LoVo (cell line): ENCODE measurements around the gene LLGL1.

Source experiments
- DNase-seq: peaks from one replicate; pipeline ENCODE4 v3.0.0-alpha.2; 2016; ENCODE audit warnings: low spot score

The LLGL1 gene

DNA sequence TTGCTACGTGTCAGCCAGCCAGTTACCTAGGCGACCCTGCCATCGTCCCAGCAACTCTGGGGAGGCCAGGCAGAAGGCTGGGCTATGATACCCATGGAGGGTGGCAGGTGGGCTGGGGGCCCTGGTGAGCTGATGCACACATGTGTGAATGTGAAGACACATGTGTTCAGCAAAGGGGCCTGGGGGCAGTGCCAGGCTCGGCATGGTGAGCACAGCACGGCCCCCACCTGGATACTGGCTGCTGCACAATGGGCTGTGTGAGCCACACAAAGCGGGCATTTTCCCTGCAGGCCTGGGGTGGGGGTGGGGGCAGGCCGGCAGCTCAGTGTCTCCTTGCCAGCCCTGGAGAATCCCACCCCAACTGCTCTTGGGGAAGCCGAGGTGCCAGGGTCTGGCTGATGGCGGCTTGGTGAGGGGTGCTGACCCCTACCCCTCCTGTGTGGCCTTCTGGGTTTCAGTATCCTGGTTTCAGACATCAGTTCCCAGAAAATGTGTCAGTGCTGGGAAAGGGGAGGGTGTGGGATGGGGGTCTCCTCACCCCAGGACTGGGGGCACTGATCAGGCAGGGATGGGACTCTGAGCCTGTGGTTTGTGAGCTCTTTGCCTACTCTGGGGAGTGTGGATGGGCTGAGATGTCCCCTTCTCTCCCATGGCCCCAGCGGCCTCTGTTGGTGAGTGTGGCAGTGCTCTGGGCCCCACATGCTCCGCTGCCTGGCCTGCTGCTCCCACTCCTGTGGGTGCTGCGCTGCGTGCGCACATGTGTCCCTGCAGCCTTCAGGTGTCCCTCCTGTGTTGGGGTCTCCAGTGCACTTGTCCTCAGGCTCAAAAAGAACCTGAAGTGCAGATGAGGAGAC is 5.1 kb downstream of the LLGL1 start:
- DNase-seq, result no peak

DNA sequence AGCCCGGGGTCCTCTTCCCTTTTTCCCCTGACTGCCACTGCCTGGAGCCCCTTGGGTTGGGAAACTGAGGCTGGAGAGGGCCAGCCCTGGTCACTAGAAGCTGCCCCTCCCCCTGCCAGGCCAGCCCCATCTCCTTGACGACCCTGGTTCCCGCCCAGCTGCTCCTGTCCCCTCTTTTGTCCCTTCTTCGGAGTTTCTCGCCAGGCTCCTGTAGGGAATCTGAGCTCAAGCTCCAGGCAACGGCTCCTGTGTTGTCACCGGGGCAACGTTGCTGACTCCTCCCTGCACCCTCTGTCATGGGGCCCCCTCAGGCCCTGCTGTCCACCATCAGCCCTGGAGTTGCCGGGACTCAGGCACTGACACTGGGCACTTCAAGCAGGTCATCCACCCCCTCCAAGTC is 5.7 kb downstream of the LLGL1 start:
- DNase-seq, result no peak

DNA sequence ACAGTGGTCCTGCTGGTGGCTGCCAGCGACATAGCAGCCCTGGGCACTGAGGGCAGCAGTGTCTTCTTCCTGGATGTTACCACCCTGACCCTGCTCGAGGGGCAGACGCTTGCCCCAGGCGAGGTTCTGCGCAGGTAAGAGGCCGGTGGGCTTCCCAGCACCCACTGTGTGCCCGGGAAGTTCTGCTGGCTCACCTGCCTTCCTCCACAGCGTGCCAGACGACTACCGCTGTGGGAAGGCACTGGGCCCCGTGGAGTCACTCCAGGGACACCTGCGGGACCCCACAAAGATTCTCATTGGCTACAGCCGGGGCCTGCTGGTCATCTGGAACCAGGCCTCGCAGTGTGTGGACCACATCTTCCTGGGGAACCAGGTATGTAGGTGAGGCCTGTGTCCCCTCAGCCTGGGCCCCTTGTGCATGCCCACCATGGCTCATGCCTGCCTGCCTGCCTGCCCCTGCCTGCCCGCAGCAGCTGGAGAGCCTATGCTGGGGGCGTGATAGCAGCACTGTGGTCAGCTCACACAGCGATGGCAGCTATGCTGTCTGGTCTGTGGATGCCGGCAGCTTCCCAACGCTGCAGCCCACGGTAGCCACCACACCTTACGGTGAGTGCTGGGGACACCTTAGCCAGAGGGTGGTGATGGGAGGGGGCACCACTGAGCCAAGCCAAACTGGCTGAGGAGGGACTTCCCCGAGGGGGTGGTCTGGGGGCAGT is 8.5 kb downstream of the LLGL1 start:
- DNase-seq, result no peak

DNA sequence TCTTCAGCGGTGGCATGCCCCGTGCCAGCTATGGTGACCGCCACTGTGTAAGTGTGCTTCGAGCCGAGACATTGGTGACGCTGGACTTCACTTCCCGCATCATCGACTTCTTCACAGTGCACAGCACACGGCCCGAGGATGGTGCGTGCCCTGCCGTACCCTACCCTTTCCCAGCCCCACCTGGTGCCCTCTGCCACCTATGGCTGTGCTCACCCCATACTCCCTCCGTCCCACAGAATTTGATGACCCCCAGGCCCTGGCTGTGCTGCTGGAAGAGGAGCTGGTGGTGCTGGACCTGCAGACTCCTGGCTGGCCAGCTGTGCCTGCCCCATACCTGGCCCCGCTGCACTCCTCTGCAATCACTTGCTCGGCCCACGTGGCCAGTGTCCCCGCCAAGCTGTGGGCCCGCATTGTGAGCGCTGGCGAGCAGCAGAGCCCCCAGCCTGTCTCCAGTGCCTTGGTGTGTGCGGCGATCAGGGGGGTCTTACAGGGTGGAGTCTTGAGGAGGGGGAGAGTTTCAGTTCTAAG is 9.5 kb downstream of the LLGL1 start:
- no peak for DNase-seq

DNA sequence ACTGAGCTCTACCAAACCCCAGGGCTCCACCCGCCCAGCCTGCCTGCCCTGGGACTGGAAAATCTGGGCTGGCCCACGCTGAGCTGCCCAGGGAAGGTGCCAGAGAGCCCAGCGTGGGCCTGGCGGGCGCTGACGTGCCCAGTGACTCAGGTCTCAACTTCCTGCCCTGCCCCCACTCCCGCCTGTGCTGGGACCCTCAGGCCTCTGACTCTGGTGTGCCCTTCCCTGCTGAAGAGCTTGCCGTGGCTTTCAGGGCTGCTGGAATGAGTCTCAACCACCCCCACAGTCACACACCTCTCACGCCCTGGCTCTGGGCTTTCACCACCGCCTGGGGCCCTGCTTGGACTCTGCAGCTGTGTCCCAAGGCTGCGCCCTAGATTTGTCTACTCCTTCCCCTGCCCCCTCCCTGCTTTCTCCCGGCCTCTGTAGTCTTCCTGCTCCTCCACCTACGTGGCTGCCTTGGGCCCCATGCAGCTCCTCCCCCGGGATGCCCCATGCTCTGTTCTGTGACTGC is 10.4 kb downstream of the LLGL1 start:
- DNase-seq, result no peak

DNA sequence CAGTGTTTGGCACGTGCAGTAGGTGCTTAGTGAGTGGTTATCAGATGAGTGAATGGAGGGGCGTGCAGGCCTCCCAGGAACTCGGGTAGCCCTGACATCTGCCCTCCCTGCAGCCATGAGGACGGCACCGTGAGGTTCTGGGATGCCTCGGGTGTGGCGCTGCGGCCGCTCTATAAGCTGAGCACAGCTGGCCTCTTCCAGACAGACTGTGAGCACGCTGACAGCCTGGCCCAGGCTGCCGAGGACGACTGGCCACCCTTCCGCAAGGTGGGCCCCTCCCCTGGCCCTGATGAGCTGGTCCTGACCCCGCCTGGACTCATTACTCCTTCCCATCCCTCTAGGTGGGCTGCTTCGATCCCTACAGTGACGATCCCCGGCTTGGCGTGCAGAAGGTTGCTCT is 11.1 kb downstream of the LLGL1 start:
- DNase-seq, result no peak

DNA sequence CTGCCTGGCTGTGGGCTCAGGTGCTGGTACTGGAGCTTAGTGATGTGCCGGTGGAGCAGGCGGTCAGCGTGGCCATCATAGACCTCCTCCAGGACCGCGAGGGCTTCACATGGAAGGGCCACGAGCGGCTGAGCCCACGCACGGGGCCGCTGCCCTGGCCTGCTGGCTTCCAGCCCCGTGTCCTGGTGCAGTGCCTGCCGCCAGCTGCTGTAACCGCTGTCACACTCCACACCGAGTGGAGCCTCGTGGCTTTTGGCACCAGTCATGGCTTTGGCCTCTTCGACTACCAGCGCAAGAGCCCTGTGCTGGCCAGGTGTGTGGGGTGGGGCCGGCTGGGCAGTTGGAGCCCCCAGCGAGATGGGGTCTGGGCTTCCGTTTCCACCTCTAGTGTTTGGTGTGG is 12.0 kb downstream of the LLGL1 start:
- no peak for DNase-seq

DNA sequence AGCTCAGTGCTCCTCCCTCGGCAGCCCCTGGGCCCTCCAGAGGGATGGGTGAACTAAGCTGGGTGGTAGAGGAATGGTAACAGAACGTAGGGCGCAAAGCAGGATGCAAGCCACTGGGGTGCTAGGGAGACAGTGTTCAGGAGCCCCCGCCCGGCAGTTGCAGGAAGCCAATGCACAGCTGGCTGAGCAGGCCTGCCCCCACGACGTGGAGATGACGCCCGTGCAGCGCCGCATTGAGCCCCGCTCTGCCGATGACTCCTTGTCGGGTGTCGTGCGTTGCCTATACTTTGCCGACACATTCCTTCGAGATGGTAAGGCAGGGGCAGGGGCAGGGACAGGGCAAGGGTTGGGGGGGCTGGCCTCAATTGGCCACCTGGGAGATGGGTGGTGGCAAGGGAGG is 12.9 kb downstream of the LLGL1 start:
- DNase-seq, result no peak

DNA sequence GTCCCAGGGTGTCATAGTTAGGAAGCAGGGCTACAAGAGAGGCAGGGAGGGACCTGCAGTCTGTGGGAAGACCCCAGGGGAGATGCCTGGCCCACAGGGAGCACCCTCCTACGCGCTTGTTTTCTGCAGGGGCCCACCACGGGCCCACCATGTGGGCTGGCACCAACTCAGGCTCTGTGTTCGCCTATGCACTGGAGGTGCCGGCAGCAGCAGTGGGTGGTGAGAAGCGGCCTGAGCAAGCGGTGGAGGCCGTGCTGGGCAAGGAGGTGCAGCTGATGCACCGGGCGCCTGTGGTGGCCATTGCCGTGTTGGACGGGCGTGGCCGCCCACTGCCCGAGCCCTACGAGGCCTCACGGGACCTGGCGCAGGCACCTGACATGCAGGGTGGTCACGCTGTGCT is 15.0 kb downstream of the LLGL1 start:
- DNase-seq, result no peak

DNA sequence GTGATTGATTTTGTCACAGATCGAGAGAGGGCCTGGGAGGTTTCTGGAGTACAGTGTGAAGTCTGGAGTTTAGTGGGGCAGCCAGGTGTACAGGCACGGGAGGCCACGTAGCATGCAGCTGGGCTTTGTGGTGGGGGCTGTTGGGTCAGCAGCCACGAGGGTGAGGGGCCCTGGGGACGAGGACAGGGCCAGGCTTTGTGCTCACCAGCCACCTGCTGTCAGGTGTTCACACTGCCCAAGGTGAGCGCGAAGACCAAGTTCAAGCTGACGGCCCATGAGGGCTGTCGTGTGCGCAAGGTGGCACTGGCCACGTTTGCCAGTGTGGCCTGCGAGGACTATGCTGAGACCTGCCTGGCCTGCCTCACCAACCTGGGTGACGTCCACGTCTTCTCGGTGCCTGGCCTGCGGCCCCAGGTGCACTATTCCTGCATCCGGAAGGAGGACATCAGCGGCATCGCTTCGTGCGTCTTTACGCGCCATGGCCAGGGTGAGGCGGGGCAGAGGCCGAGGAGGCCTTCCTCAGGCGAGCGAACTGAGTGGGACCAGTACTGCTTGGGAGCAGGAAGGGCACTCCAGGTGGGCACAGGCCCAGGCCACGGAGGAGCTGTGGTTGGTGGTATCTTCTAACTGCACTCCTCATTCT is 15.9 kb downstream of the LLGL1 start:
- DNase-seq, result no peak

DNA sequence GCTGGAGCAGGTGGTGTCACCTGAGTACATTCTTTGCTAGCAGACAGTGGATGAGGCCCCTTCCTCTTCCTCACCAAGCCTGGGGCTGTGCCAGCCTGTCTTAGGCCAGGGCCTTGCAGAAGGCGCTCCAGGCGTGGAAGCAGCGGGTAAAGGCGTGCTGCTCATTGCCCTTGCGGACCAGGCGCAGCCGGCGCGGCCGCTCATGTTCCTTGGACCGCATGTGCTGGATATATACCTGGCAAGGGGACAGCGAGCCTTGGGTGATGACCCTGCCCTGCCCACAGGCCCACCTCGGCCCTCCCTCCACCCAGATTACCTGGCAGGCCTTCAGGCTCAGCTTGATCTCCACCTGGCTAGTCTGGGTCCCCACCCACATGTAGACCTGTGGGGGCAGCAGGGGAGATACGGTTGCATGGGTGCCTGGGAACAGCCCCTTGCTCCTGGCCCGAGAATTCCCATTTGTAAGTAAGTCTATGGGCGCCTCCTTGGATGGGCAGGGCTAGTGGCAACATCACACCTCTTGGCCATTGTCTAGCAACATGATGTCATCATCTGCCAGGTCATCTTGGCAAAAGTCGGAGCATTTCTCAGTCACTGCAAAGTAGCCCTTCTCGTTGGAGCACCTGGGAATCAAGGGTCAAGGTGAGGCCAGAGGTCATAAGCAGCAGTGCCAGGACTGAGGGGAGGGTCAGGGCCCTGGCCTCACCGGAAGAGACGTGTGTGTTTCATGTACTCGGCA is 19.8 kb downstream of the LLGL1 start:
- no peak for DNase-seq

DNA sequence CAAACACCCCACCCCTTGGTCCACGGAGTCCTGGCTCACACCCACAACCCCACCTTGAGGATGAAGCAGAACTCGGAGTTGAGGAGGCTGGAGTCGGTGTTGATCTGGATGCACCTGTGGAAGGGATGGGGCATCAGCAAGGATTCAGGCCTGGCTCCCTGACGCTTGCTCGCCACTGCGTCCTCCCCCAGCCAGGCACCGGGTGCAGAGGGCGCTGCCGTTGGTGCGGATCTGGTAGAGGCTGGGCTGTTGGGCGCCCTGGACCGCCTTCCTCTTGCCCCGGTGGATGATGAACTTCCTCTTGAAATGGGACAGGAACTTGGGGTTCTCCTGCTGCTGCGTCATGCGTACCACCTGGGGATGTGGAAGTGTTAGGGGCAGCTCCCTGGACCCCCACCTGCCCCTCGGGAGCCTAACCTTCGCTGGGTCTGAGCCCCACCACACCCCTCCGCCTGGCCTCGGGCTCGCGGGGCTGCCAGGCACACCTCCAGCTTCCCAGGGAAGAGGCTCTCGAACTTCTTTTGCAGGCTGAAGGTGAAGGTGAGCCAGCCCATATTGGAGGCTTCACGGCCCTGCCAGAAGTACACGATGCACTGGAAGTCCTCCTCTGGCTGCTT is 20.8 kb downstream of the LLGL1 start:
- no peak for DNase-seq

DNA sequence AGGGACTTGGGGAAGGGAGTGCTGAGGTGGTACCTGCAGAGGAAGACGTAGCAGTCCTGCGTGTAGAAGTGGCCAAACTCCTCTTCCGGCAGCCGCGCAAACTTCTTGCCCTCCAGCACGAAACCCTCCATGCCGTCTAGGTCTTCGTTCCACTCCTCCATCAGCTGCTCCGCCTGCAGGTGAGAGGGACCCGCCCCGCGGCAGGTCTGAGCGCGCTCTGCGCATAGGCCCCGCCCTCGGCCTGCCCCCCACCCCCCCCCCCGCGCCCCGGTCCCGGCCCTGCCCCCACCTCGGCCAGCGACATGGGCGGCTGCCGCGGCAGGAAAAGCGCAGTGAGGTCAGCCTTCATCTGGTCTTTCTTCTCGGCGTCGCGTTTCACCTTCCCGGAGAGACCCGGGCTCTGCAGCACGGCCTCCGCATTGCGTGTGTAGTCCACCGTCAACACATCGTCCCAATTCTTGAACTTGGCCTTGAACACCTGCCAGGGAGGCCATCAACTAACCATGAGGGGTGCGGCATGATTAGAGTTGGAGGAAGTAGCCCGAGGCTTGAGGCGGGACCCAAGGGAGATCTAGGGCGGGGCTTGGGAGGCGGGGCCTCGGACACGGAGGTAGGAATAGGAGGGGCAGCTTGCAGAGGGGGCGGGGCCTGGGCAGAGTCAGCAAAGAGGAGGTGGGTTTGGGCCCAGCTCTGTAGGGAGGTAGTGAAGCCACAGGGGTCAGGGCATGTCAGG is 21.6 kb downstream of the LLGL1 start:
- DNase-seq, result no peak

DNA sequence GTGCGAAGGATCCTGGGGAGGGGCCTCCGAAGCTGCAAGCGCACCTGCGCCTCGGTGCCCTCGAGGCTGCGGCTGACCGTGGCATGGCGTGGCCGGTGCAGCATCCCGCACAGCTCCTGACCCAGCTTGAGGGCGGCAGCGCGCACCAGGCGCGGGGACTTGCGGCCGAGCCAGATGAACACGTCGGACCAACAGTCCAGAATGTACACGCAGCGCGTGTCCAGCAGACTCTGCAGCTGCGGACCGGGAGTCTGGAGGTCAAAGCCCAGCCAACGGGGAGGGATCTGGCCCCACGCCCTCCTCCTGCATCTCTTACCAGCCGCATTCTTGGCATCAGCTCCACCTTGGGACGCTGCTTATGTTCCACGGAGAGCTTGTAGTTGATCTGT is 22.2 kb downstream of the LLGL1 start:
- no peak for DNase-seq

DNA sequence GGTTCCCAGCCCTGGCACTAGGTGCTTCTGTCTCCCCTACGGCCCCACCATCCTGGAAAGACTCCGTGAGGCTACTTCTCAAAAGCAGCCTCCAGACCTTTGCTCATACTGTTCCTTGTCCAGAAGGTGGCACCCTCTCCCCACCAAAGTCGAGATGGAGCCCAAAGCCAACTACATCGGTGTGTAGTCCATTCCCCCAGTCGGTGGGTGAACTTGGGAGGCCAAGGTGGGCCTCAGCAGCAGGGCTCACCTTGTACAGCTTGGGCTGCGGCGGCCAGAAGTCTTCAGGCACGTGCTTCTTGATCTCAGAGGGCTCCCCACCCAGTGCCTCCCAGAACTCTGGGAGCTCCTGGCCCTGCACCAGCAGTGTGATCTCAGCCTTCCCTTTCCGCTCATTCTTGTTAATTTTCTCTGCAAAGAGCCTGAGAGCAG is 22.9 kb downstream of the LLGL1 start:
- peak; percentile 23 for DNase-seq

DNA sequence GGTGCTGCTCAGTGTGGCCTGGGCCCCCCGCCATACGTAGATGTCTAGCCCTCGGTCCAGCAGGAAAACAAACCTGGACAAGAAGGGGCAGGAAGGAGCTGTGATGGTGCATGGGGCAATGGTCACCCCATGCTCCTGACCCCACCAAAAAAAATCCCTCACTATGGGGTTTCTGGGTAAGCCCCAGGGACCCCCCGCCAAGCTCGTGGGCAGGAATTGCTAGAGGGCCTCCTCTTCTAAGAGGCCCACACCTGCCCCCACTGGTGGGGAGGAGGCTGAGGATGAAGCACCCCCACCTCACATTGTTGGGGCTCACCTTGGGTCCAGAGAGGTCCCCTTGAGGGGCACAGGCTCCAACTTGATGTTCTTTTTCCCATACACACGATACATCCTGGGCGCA is 23.4 kb downstream of the LLGL1 start:
- DNase-seq, result no peak

DNA sequence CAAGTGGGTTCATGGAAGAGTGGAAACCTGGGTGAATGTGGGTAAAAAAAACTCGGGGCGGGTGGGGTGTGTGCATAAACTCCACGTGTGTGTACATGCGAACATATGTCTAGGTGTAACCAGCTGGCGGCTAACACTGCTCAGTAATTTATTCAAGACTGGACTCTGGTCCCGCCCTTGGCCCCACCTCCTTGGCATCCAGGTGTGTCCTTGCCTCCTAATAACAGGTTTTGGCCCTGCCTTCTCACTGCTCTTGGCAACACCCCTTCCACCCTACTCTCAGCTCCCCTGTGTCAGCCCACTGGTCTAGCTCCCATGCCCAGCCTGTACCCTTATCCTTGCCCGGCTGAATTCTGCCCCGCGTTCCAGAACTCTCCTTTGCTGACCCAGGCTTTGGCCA is 24.8 kb downstream of the LLGL1 start:
- DNase-seq, result no peak

DNA sequence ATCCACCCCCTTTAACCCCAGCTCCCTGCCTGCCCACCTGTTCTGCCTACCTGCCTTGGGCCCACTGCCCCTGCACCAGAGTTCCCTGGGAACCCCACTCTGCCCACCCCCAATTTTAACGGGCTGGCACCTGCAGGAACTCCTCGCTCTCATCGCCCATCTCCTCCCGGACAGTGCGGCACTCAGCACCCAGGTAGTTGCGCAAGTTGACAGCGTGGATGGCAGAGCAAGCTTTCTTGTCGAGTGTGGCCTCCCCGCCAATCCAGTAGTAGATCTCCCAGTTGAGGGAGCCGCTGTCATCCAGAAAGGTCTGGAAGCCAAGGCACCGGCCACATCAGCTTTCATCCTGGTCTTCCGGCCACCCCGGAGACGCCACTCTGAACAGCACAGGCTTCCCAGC is 25.3 kb downstream of the LLGL1 start:
- no peak for DNase-seq

DNA sequence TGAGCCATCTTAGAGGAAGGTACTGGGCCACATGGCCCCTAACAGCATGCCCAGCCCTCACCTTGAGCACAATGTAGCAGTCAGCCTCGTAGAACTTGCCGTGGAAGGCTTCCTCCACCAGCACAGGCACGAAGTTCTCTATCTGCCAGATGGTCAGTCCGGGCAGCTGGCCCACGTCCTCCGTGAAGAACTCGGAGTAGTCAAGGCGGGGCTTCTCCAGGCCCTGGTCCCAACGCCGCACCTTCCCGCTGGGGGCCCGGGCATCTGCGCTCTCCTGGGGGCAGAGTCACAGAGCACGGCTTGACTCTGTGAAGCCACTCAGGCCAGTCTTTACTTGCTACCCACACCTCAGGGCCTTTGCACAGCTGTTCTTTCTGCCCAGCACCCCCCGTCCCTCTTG is 25.8 kb downstream of the LLGL1 start:
- DNase-seq, result no peak

DNA sequence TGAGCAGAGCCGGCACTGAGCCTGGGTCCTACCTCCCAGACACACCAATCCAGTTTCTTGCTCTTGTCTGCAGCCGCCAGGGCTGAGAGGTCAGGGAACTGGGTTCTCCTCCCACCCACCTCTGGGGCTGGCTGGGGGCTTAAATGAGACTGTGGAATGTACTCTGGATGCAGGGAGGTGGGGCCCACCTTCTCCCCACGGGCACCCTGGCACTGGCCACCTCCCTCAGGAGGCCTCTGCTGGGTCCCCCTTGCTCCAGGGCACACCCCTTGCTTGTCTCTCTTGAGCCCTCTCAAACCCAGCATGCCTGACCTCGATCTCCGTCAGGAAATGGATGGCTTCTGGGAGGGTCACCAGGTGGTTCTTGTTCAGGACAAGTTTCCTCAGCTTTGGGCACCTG is 26.7 kb downstream of the LLGL1 start:
- DNase-seq, result no peak
